NOMO-1 (cell line): Measurements from ENCODE around the gene CIAPIN1.

Source experiments
- DNase-seq, 2 experiments: peaks; one replicate each; lab custom pipeline; 2025; ENCODE audit not compliant: unreplicated experiment in 2 of 2; lab: John Stamatoyannopoulos, UW

Gene CIAPIN1

DNA sequence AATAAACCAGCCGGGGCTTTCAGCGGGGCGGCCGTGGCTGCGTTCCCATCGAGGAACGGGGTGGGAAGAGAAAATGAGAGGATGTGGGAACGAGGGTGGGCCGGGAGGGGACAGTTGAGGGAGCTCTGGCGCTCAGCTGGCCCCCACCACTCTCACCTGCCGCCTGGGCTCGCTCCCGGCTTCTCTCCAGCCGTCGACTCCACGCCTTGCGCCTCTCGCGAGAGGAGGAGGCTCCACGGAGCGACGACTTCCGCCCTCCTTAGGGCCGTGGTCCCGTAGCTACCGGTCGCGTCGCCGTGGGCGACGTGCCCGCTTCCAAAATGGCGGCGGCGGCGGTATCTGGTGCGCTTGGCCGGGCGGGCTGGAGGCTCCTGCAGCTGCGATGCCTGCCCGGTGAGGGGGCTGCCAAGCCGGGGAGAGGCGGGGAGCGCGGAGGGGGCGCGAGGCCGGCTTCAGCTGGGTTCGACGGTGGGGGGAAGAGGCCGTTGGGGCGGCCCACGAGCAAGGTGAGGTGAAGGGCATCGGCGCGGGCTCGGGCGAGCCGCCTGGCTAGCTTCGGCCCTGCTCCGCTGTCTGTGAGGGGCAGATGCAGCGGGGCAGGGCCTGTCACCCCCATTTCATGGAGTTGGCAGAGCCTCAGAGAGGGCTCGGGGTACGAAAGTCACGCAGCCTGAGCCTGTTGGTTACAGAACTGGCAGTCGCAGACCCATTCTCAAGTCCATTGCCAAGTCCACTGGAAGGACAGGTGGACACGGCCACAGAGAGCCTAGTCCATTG is at the start of gene CIAPIN1, which contains the start of gene COQ9:
CIAPIN1 (minus strand) TSS at position 200 of the 777 bp plus-strand sequence. CDS start 6,457 bp downstream, outside the sequence.
COQ9 (plus strand) TSS at position 294 of the 777 bp plus-strand sequence; CDS start at position 321, 27 bp downstream.
- peak; percentile 77 to 88 for DNase-seq

DNA sequence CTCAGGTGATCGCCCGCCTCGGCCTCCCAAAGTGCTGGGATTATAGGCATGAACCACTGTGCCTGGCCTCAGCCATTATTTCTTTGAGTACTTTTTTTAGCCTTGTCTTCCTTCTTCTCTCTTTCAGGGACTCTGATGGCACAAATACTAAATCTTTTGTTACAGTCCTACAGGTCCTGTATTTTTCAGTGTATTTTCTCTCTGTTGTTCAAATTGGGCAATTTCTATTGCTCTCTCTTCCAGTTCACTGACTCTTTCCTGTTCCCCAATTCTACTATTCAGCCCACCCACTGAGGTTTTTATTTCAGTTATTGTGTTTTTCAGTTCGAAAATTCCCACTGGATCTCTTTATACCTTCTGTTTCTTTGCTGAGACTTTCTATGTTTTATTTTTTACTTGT is 46.6 kb upstream of the CIAPIN1 start:
- DNase-seq, result no peak

DNA sequence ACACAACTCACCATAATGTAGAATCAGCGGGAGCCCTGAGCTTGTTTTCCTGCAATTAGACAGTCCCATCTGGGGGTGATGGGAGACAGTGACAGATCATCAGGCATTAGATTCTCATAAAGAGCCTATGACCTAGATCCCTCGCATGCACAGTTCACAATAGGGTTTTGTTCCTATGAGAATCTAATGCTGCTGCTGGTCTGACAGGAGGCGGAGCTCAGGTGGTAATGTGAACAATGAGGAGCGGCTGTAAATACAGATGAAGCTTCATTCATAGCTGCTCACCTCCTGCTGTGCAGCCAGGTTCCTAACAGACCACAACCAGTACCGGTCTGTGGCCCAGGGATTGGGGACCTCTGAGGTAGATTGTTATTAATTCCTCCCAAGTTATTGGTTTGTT is 42.0 kb upstream of the CIAPIN1 start:
- DNase-seq, result no peak

DNA sequence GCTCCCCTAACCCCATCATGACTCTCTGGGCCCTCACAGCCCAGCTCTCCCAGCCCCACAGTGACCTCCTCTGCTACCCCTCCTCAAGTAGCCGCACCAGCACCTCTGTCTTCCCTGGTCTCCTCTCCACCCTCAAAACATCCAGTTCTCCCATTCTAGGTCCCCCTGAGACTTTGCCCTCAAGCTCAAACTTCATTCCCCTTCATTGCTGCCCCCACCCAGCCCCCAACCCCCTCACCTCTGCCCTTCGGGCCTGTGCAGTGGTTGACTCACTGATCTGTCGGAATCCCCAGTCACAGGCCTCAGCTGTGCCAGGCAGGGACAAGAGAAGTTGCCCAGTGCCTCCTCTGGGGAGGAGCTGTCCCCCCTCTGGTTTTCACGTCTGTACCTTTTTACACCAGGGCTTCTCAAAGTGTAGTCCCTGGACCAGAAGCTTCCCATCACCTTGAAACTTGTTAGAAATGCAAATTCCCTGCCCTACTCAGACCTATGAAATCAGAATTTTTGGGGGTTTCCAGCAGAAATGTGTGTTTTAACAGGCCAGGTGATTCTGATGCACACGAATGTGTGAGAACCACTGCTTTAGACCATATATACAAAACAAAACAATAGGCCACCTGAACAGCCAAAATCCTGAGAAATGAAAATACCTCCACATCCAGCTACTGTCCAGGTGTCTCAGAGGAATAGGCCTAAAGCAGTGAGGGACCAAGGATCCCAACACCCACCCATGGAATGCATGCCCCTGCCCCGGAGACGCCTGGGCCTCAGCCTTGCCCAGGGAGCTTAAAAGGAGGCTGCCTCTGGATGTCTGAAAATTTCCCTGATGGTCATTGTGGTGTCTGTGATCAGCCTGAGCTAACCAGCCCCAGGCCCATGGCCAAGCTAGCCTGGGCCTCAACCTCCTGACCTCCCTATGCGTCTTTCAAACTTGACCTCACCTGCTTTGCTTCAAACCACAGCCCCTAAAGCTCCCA is 40.0 kb upstream of the CIAPIN1 start:
- DNase-seq, result no peak

- peak; percentile 43 to 68 for DNase-seq
Measured at GRCh38 chr16:57485916-57486857, 39.0 kb upstream of the CIAPIN1 start, which contains the start of gene DOK4. Gene DOK4, minus strand, starts transcription at chr16:57486493. Its CDS starts 6,986 bp downstream, at chr16:57479507.

DNA sequence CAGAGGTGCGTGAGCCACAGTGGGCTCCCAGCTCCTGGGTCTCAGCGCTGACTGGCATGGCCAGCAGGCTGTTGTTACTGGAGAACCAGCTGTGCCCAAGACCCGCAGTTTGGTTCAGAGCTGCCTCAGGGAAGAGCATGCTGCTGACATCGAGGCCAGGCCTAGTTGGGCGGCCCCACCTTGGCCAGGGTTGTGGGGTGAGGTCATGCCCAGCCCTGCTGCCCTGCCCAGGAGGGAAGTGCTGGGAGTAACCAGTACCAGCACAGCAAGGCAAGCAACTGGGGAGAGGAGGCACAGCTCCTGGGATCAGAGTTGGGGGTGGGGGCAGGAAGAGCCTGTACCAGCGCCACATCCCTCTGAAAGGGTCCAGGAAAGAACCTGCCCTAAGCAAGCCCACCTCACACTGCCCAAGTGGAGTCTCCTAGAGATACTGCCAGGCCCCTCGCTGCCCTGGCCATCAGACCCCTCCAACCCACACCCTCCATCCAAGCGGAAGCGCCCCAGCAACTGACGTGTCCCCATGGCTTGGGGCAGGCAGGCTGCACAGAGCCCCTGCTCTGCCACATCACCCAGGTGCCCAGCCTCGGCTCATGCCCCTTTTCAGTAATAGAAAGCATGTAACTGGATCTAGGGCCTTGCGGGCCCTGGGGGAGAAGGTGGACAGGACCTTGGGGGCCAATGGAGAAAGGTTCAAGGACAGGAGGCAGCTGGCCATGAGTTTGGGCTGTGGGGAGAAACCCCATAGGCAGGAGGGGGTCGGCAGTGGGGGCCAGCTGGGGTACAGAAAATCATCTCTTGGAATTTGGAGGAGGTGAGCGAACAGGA is 38.1 kb upstream of the CIAPIN1 start:
- DNase-seq, result no peak

DNA sequence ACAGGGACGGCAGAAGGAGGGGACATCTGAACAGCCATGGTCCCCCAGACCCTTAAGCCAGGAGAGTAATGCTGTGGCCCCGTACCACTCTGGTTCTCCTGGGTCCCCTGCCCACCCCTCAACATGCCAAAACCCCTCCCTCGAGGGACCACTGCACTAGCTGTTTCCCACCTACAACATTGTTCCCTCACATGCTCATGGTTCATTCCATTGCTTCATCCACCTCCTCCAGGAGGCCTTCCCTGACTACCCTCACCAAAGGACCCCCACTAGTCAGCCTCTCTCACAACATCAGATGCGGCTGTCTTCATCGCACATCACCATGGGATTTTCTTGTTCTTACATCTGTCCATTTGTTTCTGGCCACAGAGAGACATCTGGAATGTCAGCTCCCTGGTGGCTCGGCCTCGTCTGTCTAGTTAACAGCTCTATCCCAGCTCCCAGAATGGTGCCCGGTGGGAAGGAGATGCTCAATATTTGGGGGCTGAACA is 37.4 kb upstream of the CIAPIN1 start:
- DNase-seq, result no peak

- DNase-seq, result no peak
Measured at GRCh38 chr16:57483725-57484514, 36.7 kb upstream of the CIAPIN1 start.

GRCh38 chr16:57482845-57483545 is 35.8 kb upstream of the CIAPIN1 start:
- no peak for DNase-seq

DNA sequence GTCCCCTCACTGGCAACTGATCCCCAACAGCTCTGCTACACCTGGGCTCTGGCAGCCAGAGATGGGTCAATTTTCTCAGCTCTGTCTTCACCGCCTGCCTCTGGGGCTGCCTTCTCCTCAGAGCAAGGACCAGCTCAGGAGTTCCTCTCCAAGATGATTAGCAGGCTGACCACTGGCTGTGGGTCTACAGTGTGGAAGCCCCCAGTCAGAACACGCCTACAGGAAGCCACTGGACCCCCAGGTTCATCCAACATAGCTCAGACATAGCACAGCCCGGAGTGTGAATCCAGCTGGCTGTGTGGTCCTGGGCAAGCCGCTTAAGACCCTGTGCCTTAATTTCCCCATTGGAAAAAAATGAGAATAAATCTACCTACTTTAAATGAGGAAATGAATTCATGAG is 34.2 kb upstream of the CIAPIN1 start:
- no peak for DNase-seq

DNA sequence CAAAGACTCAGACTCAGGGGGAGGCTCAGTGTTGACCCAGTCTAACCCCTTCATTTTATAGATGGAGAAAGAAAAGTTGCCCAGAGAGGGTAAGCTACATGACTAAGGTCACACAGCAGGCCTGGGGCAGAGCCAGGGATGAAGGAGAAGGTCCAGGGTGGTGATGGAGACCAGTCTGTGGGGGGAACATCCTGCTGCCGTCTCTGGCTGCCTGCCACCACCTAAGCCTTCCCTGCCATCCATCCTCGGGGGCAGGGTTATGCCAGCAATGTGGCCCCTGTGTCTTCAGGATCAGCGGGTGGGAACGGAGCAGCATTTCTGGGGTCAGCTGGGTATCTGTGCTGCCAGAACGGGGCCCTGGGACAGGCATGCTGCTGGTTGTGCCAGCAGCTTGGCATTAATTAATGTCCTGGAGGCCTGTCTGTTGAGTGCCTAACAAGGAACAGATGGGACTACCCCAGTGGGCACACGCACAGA is 33.6 kb upstream of the CIAPIN1 start:
- DNase-seq, result no peak

DNA sequence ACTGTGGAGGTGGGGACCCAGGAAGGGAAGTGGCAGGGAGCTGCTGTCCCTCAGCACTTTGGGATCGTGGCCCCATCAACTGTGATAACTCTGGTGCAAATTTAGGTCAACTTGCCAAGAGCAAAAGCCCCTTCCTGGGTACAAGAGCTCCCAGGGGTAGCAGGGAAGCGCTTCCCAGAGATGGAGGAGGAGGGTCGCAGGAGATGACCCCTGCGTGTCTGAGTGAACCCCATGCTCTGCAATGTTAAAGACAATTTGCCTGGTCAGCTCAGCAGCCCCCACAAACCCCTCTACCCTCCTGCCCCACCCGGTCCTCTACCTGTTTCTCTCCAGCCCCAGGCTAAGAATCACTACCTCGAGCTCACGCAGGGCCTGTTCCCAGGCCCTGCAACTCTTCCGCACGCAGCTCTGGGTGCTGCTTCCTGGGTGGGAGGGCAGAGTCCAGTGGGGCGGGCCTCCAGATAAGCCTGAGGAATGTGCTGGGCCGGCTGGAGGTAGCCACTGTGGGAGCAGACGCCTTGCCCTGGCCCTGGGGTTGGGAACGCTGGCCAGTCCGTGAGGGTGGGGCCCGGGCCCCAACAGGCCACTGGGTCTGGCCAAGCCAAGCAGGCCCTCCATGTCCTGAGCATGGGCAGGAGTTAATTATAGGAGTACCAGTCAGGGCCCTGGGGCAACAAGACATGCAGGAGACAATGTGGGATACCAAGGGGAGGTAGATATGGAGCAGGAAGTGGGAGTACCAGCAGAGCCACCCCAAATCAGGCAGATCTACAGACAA is 33.0 kb upstream of the CIAPIN1 start:
- no peak for DNase-seq

DNA sequence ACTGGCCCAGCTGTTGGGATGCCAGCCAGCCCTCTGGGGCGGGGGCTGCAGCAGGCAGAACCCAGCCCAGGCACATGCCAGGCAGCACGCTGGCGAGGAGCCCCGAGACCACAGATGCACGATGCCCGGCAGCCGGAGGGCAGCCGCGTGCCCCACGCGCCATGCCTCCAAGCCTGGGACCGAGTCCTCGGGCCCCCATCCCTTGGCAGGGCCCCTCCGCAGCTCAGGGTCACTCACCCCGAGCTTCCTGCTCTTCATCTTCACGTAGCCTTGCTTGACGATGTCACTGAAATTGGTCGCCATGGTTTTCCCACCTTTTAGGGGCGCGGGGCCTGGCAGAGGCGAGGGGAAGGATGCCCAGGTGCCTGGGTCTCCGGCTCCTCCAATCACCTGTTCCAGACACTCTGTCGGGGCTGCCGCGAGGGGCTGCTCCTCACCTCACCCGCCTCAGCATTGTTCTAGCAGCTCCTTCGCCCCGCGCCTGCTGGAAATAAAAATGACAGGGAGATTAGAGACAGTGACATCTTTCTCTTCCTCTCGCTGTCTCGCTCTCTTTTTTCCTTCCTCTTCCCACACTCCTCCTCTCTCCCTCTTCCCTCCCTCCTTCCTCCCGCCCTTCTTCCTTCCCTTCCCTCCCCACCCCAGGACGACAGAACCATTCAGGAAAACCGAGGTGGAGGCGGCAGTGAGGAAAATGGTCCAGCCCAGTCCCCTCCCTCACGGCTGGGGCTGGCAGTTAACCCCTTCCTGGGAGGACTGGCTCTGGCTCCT is 32.2 kb upstream of the CIAPIN1 start:
- no peak for DNase-seq

GRCh38 chr16:57478396-57479204 is 31.4 kb upstream of the CIAPIN1 start:
- DNase-seq, result no peak

DNA sequence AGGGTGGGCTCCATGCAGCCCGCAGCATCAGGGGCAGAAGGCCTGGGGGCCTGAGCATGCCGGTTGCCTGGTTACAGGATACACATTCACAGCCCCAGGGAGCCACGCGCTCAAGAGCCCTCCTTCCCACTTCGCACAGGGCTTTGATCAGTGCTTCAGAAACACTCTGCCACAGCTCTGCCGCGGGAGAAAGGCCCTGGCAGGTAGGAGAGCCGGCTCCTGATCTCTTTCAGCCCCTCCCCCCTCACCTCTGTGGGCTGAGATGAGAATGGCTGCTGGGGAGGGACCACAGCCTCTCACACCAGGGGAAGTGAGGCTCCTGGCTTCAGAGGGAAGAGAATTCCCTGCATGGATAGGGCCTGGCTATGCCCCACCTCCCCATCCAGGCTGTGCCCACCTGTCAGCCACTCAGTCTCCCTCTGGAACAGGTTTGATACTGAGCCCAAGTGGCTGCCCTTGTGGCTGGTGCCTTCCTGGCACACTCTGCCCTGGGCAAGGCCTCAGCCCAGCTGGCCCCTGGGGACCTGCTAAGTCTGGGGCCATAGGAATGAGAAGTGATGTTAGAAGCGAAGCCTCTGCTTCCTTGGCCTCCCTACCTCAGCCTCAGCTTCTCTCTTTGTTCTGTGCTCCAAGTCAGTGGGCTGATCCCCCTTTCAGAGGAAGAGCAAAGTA is 30.5 kb upstream of the CIAPIN1 start:
- DNase-seq, result no peak
